H54 (cell line): Measurements from ENCODE around the gene FAM20C.

ENCODE experiments used
- DNase-seq: peaks from one replicate; pipeline ENCODE4 v3.0.0; 2011; ENCODE audit warnings: low spot score, mixed read lengths; ENCODE audit not compliant: insufficient read length
- FAIRE-seq: peaks from 3 replicates; lab custom pipeline; 2011; peaks lifted over from hg19 to GRCh38; lab: Jason Lieb, UNC
- POLR2A ChIP-seq: IDR thresholded peaks from 2 replicates; pipeline ENCODE4 v1.6.1; 2011; ENCODE audit warnings: low read depth, mild to moderate bottlenecking, low read length

The FAM20C gene

GRCh38 chr7:298375-298702 lies 106.0 kb downstream of the FAM20C start:
- DNase-seq (no peak), FAIRE-seq (no peak)
- no peak for TF ChIP-seq POLR2A

GRCh38 chr7:298743-299142 lies 106.4 kb downstream of the FAM20C start:
- no peak for TF ChIP-seq POLR2A
- no peak for DNase-seq
- no peak for FAIRE-seq

- TF ChIP-seq POLR2A = no peak
- FAIRE-seq = no peak
- DNase-seq = no peak
Observed at GRCh38 chr7:299169-299568, 106.8 kb downstream of the FAM20C start.

GRCh38 chr7:299628-300027 lies 107.3 kb downstream of the FAM20C start:
- FAIRE-seq (no peak), DNase-seq (no peak)
- no peak for TF ChIP-seq POLR2A

- TF ChIP-seq POLR2A = no peak
- DNase-seq = no peak
- FAIRE-seq = no peak
Observed at GRCh38 chr7:300048-300447, 107.7 kb downstream of the FAM20C start.

GRCh38 chr7:300546-301290 lies 108.3 kb downstream of the FAM20C start:
- TF ChIP-seq POLR2A = no peak
- FAIRE-seq = no peak
- DNase-seq = no peak

- no peak for DNase-seq
- no peak for TF ChIP-seq POLR2A
- FAIRE-seq = no peak
Observed at GRCh38 chr7:301291-302053, 109.1 kb downstream of the FAM20C start.

GRCh38 chr7:302054-302992 lies 110.0 kb downstream of the FAM20C start:
- no peak for TF ChIP-seq POLR2A
- FAIRE-seq (no peak), DNase-seq (no peak)

- no peak for FAIRE-seq
- DNase-seq = no peak
- TF ChIP-seq POLR2A = no peak
Observed at GRCh38 chr7:303425-303824, 111.1 kb downstream of the FAM20C start.

- FAIRE-seq (no peak), DNase-seq (no peak)
- TF ChIP-seq POLR2A = no peak
Observed at GRCh38 chr7:303884-304573, 111.7 kb downstream of the FAM20C start.

GRCh38 chr7:304574-305409 lies 112.4 kb downstream of the FAM20C start:
- FAIRE-seq (no peak), DNase-seq (no peak)
- TF ChIP-seq POLR2A = no peak

GRCh38 chr7:305410-306151 lies 113.2 kb downstream of the FAM20C start:
- DNase-seq (no peak), FAIRE-seq (no peak)

GRCh38 chr7:307970-308369 lies 115.6 kb downstream of the FAM20C start:
- DNase-seq = no peak
- FAIRE-seq = no peak
- no peak for TF ChIP-seq POLR2A

More at GRCh38 chr7:305410-306151, 113.2 kb downstream of the FAM20C start:
- no peak for TF ChIP-seq POLR2A
